H9 (cell line): ENCODE results near the gene CHL1. TPM values are rescaled to one million over a fixed set of nuclear protein-coding genes. Genes with fewer than 3 reads are reported as not detected.

Experiments
- DNase-seq: peaks from one replicate; pipeline ENCODE4 v3.0.0-alpha.2; 2017
- H2AFZ ChIP-seq: one replicate; pipeline ENCODE4 v1.6.1; 2013; ENCODE audit warnings: mild to moderate bottlenecking, low read length, control low read depth, moderate library complexity
- H2AK5ac ChIP-seq: 2 replicates; pipeline ENCODE4 v1.6.1; 2013; ENCODE audit warnings: low read length, control low read depth, mixed read lengths; ENCODE audit not compliant: insufficient read length
- H2BK120ac ChIP-seq: one replicate; pipeline ENCODE4 v1.6.1; 2013; ENCODE audit warnings: low read depth, mild to moderate bottlenecking, low read length, control low read depth, inconsistent platforms; ENCODE audit not compliant: poor library complexity, severe bottlenecking
- H2BK12ac ChIP-seq: 2 replicates; pipeline ENCODE4 v1.6.1; 2013; ENCODE audit warnings: low read length, control low read depth, mixed read lengths, low read depth; ENCODE audit not compliant: insufficient read length
- H2BK15ac ChIP-seq: 2 replicates; pipeline ENCODE4 v1.6.1; 2013; ENCODE audit warnings: low read depth, low read length, control low read depth
- H2BK20ac ChIP-seq: one replicate; pipeline ENCODE4 v1.6.1; 2013; ENCODE audit warnings: low read depth, mild to moderate bottlenecking, low read length, control low read depth, inconsistent platforms; ENCODE audit not compliant: poor library complexity, severe bottlenecking
- H2BK5ac ChIP-seq: 2 replicates; pipeline ENCODE4 v1.6.1; 2013; ENCODE audit warnings: low read length, control low read depth, mixed read lengths; ENCODE audit not compliant: insufficient read length
- H3K14ac ChIP-seq: 2 replicates; pipeline ENCODE4 v1.6.1; 2013; ENCODE audit warnings: low read length, control low read depth; ENCODE audit not compliant: insufficient read depth
- H3K18ac ChIP-seq: 2 replicates; pipeline ENCODE4 v1.6.1; 2013; ENCODE audit warnings: low read depth, mild to moderate bottlenecking, mixed read lengths, low read length, control low read depth; ENCODE audit not compliant: insufficient read length
- H3K23ac ChIP-seq: 2 replicates; pipeline ENCODE4 v1.6.1; 2013; ENCODE audit warnings: low read length, control low read depth, mixed read lengths, low read depth; ENCODE audit not compliant: insufficient read length
- H3K23me2 ChIP-seq: 2 replicates; pipeline ENCODE4 v1.6.1; 2013; ENCODE audit warnings: low read depth, mild to moderate bottlenecking, mixed read lengths, low read length, control low read depth; ENCODE audit not compliant: insufficient read length, poor library complexity, severe bottlenecking
- H3K27ac ChIP-seq: 2 replicates; pipeline ENCODE4 v1.5.1; 2013; ENCODE audit warnings: low read length, control low read depth, mixed read lengths, low read depth; ENCODE audit not compliant: insufficient read length
- H3K27me3 ChIP-seq: 2 replicates; pipeline ENCODE4 v1.6.1; 2013; ENCODE audit warnings: low read length, control low read depth, inconsistent platforms; ENCODE audit not compliant: insufficient read depth
- H3K4ac ChIP-seq: 2 replicates; pipeline ENCODE4 v1.6.1; 2013; ENCODE audit warnings: low read depth, mild to moderate bottlenecking, control low read depth, inconsistent platforms, low read length, moderate library complexity
- H3K4me1 ChIP-seq: 2 replicates; pipeline ENCODE4 v1.6.1; 2013; ENCODE audit warnings: low read length, control low read depth, inconsistent platforms; ENCODE audit not compliant: insufficient read depth
- H3K4me2 ChIP-seq: 2 replicates; pipeline ENCODE4 v1.6.1; 2013; ENCODE audit warnings: low read length, control low read depth, mixed read lengths; ENCODE audit not compliant: insufficient read length, insufficient read depth
- H3K56ac ChIP-seq: 2 replicates; pipeline ENCODE4 v1.6.1; 2013; ENCODE audit warnings: low read depth, mild to moderate bottlenecking, mixed read lengths, low read length, control low read depth; ENCODE audit not compliant: insufficient read length
- H3K79me1 ChIP-seq: 2 replicates; pipeline ENCODE4 v1.6.1; 2013; ENCODE audit warnings: low read depth, mild to moderate bottlenecking, moderate library complexity, low read length, control low read depth, inconsistent platforms; ENCODE audit not compliant: insufficient read depth, poor library complexity, severe bottlenecking
- H3K79me2 ChIP-seq: 2 replicates; pipeline ENCODE4 v1.6.1; 2013; ENCODE audit warnings: low read length, control low read depth, inconsistent platforms; ENCODE audit not compliant: insufficient read depth
- H3K9ac ChIP-seq: 2 replicates; pipeline ENCODE4 v1.6.1; 2013; ENCODE audit warnings: low read length, control low read depth, mixed read lengths; ENCODE audit not compliant: insufficient read length; ENCODE audit errors: extremely low read depth
- H3K9me3 ChIP-seq: one replicate; pipeline ENCODE4 v1.6.1; 2013; ENCODE audit warnings: low read depth, low read length, inconsistent platforms; ENCODE audit not compliant: control insufficient read depth
- H3T11ph ChIP-seq: one replicate; pipeline ENCODE4 v1.6.1; 2013; ENCODE audit warnings: mild to moderate bottlenecking, low read length, control low read depth, inconsistent platforms
- H4K20me1 ChIP-seq: one replicate; pipeline ENCODE4 v1.6.1; 2013; ENCODE audit not compliant: control insufficient read depth, insufficient read length, insufficient read depth
- H4K5ac ChIP-seq: 2 replicates; pipeline ENCODE4 v1.6.1; 2013; ENCODE audit warnings: low read depth, mild to moderate bottlenecking, mixed read lengths, low read length, control low read depth; ENCODE audit not compliant: insufficient read length
- H4K8ac ChIP-seq: replicated peaks from 2 replicates; pipeline ENCODE4 v1.6.1; 2013; ENCODE audit warnings: low read length, control low read depth, mixed read lengths, low read depth; ENCODE audit not compliant: insufficient read length
- H4K91ac ChIP-seq: 2 replicates; pipeline ENCODE4 v1.6.1; 2013; ENCODE audit warnings: low read depth, mild to moderate bottlenecking, moderate library complexity, mixed read lengths, low read length, control low read depth; ENCODE audit not compliant: insufficient read length
- H3K27ac Mint-ChIP-seq, 3 experiments: 2 replicates in 2 of 3; 3 replicates in 1 of 3; pipeline ENCODE4 v1.8.0; 2020 to 2021; ENCODE audit warnings: mixed read lengths in 3 of 3, mild to moderate bottlenecking in 1 of 3, moderate library complexity in 1 of 3
- H3K27me3 Mint-ChIP-seq: 2 replicates; pipeline ENCODE4 v1.8.0; 2021; ENCODE audit warnings: low read depth, mild to moderate bottlenecking, moderate library complexity, mixed read lengths
- H3K36me3 Mint-ChIP-seq, 3 experiments: 2 replicates in 2 of 3; 3 replicates in 1 of 3; pipeline ENCODE4 v1.8.0; 2020 to 2021; ENCODE audit warnings: low read depth in 3 of 3, mixed read lengths in 3 of 3; ENCODE audit not compliant: insufficient read depth in 1 of 3
- H3K4me1 Mint-ChIP-seq, 2 experiments: 2 replicates each; pipeline ENCODE4 v1.8.0; 2020; ENCODE audit warnings: mixed read lengths in 2 of 2
- H3K4me3 Mint-ChIP-seq, 2 experiments: 2 replicates in 1 of 2; 3 replicates in 1 of 2; pipeline ENCODE4 v1.8.0; 2020 to 2021; ENCODE audit warnings: mild to moderate bottlenecking in 2 of 2, mixed read lengths in 2 of 2, moderate library complexity in 1 of 2
- H3K9me3 Mint-ChIP-seq, 2 experiments: 2 replicates in 1 of 2; 3 replicates in 1 of 2; pipeline ENCODE4 v1.8.0; 2020; ENCODE audit warnings: mild to moderate bottlenecking in 2 of 2, mixed read lengths in 2 of 2, moderate library complexity in 1 of 2
- WGBS: extraction: QIAGEN DNeasy Blood & Tissue Kit; methylation state at CpG from one replicate; pipeline ENCODE4 v1.1.7; 2013; ENCODE audit warnings: missing lambda C conversion rate, low lambda C conversion rate, mixed read lengths; ENCODE audit not compliant: insufficient read length; ENCODE audit errors: extremely low coverage; 5-methylcytosine and 5-hydroxymethylcytosine counted together
- total RNA-seq: library from RNA; stranded (reverse); gene quantifications from 2 replicates; pipeline ENCODE4 v1.2.1, GENCODE V29; 2021
- TF ChIP-seq, protein P1 (sequence below): fragments of 200-600 bp; sonication (generic); conservative IDR thresholded peaks from 3 replicates; pipeline ENCODE4 v1.8.0; 2021; ENCODE audit warnings: antibody characterized with exemption, mild to moderate bottlenecking

Gene CHL1
- total RNA-seq, 1 experiment from 2014 or later: not detected

DNA sequence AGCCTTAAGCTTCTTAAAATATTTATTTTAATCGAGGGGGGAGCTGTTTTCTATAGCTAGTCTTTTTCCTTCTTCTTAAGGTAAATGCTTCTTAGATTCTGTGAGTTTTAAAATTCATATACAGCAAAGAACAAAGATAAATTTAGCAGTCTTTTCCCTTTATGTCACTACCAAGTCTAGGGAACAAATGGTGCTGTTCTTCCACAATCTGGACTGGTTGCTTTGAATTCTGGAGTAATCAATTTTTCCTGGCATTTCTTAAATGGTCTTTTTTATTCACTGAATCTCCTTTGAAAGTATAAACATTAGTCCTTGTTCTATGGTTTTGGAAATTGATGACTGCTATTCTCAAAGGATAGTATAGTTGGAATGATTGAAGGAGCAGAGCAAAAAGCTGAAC, 82.8 kb downstream of the CHL1 start:
- Histone ChIP-seq H4K20me1 (no peaks in the 10 kb centered on the region), H2BK12ac (no peak overlapping the region), H3K14ac (no peak overlapping the region), H3K4ac (no peak overlapping the region), H3K27me3 (no peaks in the 10 kb centered on the region), H3K79me2 (no peaks in the 10 kb centered on the region), H4K8ac (no peak overlapping the region), H3K4me2 (no peak overlapping the region), H3K79me1 (no peaks in the 10 kb centered on the region), H3K9me3 (no peaks in the 10 kb centered on the region), H3K18ac (no peak overlapping the region), H2BK120ac (no peak overlapping the region), H3K27ac (no peak overlapping the region), H2BK20ac (no peak overlapping the region), H4K5ac (no peak overlapping the region), H2BK5ac (no peak overlapping the region), H3K56ac (no peak overlapping the region), H3K23ac (no peak overlapping the region), H2AFZ (no peak overlapping the region), H3K23me2 (no peaks in the 10 kb centered on the region), H3K4me1 (no peaks in the 10 kb centered on the region), H2AK5ac (no peak overlapping the region), H4K91ac (no peak overlapping the region), H3T11ph (no peak overlapping the region), H2BK15ac (no peak overlapping the region), H3K9ac (no peak overlapping the region)
- Mint-ChIP-seq H3K9me3 (no peaks in the 10 kb centered on the region), H3K4me3 (no peak overlapping the region), H3K4me1 (no peaks in the 10 kb centered on the region), H3K27ac (no peak overlapping the region; a peak in 1 of 7 replicates), H3K36me3 (no peaks in the 10 kb centered on the region), H3K27me3 (no peaks in the 10 kb centered on the region; the same call in 1 of the 2 replicates)
- TF ChIP-seq, protein P1, sequence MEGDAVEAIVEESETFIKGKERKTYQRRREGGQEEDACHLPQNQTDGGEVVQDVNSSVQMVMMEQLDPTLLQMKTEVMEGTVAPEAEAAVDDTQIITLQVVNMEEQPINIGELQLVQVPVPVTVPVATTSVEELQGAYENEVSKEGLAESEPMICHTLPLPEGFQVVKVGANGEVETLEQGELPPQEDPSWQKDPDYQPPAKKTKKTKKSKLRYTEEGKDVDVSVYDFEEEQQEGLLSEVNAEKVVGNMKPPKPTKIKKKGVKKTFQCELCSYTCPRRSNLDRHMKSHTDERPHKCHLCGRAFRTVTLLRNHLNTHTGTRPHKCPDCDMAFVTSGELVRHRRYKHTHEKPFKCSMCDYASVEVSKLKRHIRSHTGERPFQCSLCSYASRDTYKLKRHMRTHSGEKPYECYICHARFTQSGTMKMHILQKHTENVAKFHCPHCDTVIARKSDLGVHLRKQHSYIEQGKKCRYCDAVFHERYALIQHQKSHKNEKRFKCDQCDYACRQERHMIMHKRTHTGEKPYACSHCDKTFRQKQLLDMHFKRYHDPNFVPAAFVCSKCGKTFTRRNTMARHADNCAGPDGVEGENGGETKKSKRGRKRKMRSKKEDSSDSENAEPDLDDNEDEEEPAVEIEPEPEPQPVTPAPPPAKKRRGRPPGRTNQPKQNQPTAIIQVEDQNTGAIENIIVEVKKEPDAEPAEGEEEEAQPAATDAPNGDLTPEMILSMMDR: no peak
- no CpG with 5 or more reads among the region's 1 CpG for WGBS
- DNase-seq: no peak
